ENCODE measurements around the gene PIAS1.
"Not testable (repeated sequence)": the region's sequence is repeated elsewhere in the genome, so short reads cannot be mapped to it uniquely, and the experiment has no call there.

Gene PIAS1

DNA sequence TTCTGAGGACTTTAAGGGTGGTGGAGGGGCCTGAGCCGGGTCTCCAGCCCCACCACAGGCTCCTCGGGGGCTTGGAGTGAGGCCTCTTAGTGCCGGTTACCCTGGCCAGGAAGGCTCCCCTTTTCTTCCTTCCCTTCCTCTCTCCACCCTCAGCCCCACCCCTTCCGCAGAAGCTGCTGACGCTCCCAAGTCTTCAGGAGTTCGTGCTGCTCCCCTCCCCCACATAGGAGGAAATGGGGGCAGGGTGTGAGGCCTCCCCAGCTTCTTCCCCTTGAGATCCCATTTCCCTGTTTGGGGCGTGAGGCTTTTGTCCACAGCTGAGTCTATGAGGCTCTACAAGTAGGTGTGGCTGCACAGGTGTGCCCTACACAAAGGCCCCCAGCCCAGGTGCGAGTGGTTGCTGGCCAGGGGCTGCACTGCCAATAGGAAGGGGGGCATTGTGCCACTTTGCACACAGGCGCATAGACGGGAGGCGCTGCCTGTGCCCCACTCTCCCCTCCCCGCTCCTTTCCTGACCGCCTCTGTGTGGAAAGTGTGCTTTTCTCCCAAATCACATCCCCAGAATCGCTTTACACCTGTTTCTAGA lies 151.9 kb downstream of the PIAS1 start:
- DNase-seq (ENCODE audit: insufficient read length, low spot score) (no peak), FAIRE-seq (no peak)
- no peak for TF ChIP-seq POLR2A (IDR thresholded peaks at IDR 0.05; ENCODE audit: low read depth, low read length)

DNA sequence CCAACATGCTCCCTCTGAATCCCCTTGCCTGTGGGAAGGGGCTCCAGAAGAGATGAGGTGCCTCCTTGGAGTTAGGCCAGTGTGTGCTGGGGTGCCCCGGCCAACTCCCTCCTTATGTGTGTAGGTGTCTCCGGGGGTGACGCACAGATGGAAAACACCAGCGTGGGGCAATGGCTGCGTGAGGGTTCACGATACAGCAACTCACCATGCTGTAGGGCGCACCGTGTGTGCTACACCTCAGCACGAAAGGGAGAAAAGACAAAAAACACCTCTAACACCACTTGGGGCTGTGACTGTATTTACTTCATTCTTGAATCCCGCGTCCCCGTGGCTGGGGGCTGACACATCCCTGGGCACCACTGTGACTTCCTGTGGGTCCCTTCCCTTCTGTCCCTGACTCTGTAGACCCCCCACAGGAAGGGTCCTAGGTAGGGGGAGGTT lies 152.6 kb downstream of the PIAS1 start:
- no peak for DNase-seq (ENCODE audit: insufficient read length, low spot score)
- no peak for FAIRE-seq
- TF ChIP-seq POLR2A (IDR thresholded peaks at IDR 0.05; ENCODE audit: low read depth, low read length): no peak

DNA sequence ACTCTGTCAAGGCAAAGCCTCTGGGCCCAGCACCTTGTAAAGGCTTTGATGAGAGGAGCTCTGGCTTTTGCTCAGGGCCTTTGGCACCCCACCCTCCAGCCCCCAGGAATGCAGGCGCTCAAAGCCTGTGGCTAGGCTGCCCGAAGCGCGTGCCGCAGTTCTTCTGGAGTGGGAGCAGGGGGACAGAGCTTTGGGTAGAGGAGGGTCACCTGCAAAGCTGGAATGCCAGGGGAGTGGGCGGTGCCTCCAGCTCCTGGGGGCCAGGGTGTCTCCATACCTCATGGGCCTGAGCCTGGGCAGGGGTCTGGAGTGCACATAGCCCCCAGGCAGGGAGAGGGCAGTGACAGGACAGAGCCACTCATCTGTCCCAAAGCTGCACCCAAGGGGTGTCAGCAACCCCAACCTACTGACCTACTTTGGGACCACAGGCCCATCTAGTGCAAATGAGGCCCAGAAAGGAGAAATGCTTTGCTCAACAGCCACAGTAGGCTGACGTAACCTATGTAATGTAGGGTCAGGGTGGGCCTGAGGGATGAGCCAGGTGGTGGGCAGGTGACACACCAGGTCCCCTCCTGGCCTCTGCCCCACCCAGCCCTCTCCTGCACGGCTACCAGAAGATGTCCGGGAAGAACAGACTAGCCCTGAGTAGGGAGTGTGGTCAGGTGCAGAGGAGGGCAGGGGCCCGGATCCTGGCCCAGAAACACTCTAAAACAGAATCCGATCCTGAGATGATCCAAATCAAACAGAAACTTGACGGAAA lies 153.2 kb downstream of the PIAS1 start:
- no peak for DNase-seq (ENCODE audit: insufficient read length, low spot score)
- FAIRE-seq: no peak

DNA sequence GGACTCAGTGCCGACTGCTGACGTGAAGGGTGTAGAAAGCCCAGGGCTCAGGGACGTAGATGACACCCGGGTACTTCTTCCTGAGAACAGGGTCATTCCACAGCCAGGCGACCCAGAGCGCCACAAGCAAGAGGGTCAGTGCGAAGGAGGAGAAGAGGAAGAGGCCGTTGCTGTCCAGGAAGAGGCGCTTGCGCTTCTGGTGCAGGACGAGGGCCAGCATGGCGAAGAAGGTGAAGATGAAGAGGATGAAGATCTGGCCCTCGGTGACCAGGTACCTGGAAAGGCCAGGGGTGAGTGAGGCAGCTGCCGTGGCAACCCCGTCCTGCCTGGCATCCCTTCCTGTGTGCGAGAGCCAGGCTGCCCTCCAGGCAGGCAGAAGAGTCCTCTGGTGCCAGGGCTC lies 154.0 kb downstream of the PIAS1 start:
- FAIRE-seq: no peak
- no peak for DNase-seq (ENCODE audit: insufficient read length, low spot score)
- TF ChIP-seq POLR2A (IDR thresholded peaks at IDR 0.05; ENCODE audit: low read depth, low read length): no peak

More for the DNA sequence above, 153.2 kb downstream of the PIAS1 start:
- no peak for TF ChIP-seq POLR2A (IDR thresholded peaks at IDR 0.05; ENCODE audit: low read depth, low read length)

DNA sequence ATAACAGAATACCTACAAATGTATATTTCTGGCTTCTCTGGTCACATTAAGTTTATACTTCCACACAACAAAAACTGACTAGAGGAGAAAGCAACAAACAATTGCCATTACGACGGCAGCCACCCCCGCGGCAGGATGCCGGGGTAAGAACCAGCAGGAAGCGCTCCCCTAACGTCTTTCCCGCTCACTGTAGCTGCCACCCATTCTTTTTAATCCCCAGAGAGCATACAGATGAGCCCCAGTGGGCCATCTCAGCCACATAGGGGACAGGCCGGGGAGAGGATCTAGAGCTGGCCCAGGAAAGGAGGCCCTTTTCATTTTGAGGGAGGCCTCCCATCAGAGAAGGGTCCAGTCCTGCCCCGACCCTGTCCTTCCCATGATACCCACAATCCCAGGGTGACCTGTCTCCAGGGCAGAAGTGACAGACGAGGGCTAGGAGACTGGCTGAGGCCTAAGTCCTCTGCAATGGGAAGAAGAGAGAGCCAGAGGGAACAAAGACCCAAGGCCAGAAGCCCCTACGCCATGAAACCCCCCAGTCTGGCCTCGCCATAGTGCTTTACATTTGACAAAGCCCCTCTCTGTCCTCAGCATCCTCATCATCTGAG lies 154.6 kb downstream of the PIAS1 start:
- no peak for TF ChIP-seq POLR2A (IDR thresholded peaks at IDR 0.05; ENCODE audit: low read depth, low read length)
- FAIRE-seq: no peak
- DNase-seq (ENCODE audit: insufficient read length, low spot score): no peak

DNA sequence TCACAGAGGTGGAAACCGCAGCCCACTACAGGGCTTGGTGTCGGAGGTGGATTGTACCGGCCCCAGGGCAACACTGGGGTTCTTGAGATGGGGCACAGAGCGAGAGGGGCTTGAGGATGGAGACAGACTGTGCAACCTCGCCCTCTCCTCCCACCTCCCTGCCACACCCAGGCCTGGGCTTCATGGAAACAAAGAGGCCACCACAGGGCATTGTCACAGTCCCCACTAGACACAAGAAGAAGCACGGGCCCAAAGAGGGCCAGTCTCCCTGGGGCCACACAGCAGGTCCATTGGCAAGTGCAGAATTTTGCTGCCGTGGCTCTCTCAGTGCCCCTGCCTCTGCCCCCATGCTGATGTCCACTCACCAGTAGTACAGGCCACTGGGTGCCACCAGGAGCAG lies 155.2 kb downstream of the PIAS1 start:
- no peak for TF ChIP-seq POLR2A (IDR thresholded peaks at IDR 0.05; ENCODE audit: low read depth, low read length)
- DNase-seq (ENCODE audit: insufficient read length, low spot score) (no peak), FAIRE-seq (no peak)

DNA sequence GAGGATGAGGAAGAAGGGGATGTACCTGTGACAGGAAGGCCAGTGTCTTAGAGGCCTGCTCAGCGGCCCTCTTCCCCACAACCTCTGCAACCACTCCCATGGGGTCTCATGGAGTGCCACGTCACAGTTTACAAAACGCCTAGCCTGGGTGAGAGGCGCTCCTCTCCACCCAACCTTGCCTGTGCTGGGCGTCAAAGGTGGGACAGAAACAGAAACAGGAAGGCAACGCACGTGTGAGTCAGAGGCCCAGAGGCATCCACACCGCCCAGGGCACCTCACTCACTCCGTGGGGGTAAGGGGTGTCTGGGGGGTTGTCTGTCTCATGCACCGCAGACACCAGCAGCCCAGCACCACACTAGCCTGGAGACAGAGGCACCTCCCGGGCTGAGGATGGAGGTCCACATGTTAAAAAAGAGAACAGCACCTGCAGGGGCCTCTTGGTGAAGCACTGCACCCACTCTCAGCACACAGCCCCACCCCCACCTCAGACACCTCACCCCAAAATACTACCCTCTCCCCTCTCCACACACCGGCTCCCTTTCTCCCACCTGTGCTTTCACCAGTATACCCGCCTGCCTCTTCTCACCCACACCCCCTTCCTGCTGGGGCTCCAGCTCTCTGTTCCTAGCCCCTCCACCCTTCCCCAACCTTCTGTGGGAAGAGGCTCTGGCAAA lies 155.8 kb downstream of the PIAS1 start:
- TF ChIP-seq POLR2A (IDR thresholded peaks at IDR 0.05; ENCODE audit: low read depth, low read length): no peak
- FAIRE-seq (no peak), DNase-seq (ENCODE audit: insufficient read length, low spot score) (no peak)

DNA sequence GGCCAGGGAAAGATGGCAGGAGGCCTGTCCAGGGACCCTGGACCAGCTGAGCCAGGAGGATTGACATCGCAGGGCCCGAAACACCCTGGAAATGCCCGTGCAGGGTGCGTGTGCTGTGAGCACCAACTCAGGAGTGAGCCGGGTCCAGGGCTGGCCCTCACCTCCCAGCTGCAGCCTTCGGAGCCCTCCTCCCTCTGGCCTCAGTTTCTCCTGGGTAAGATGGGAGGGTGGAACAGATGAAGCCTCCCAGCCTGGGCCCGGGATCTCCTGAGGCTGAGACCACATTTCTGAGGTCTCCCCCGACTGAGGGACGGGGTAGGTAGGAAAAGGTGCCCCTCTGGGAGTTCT lies 156.3 kb downstream of the PIAS1 start:
- FAIRE-seq (no peak), DNase-seq (ENCODE audit: insufficient read length, low spot score) (no peak)
- TF ChIP-seq POLR2A (IDR thresholded peaks at IDR 0.05; ENCODE audit: low read depth, low read length): no peak

DNA sequence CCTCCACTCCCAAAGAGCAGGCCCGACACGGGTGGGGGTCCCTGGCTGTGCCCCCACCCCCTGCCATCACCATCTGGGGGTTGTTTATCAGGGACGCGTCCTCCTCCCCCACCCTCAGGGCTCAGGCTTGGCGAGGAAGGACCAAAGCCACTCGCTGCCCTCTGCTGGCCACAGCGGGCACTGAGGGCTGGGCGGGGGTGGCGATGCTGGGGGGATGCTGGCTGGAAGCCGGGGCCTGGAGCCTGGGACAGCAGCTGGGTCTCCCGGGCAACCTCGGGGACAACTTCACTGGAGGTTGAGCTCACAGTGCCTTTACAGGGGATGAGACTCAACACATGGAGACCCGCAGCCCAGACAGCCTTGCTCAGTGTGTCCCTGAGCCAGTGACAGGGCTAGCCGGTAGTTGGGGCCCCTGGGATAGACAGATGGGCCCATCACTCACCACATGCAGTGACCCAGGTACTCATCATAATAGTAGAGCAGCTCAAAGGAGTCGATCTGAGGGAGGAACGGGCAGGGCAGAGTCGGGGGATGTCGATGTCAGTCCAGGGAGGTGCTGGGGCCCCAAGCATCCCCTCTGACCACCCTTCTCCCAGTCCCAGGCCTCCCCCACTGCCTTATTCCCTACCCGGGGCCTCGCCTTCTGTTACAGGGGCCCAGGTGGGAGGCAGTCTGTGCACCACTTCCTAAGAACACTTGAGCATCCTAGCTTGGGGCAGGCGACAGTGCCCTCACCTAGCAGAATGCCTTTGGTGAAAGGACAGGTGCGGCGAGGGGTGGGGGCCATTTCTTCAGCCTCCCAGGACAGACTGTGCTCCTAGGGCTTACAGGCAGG lies 156.9 kb downstream of the PIAS1 start:
- DNase-seq (ENCODE audit: insufficient read length, low spot score) (peak; percentile 26), FAIRE-seq (no peak)
- no peak for TF ChIP-seq POLR2A (IDR thresholded peaks at IDR 0.05; ENCODE audit: low read depth, low read length)

DNA sequence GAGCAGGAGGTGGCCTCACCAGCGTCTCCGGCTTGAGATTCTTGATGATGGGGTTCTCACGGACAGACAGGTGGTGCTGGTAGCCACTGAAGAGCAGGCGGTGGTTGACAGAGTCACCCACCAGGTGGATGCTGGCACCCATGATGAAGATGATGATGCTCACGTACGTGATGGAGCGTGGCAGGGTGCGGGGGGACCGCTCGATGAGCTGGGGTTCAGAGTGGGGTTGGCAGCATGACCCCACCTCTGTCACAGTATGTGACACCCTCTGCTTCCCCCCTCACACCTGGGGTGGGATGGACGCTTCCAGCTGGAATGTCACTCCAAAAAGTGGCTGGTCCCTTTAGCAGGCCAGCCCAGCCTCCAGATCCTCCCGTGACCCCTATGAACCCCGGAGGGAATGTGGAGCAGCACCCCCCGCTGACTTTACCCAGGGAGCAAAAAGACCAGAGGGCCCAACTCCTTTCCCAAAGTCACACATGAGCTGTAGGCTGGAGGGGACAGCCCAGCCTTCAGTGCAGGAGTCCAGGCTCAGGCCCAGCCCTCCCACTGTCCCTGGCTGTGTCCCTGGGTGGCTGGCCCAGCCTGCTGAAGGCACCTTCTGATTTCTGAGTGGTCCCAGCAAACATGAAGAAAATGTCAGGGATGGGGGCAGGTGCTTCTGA lies 157.7 kb downstream of the PIAS1 start:
- no peak for FAIRE-seq
- no peak for TF ChIP-seq POLR2A (IDR thresholded peaks at IDR 0.05; ENCODE audit: low read depth, low read length)

DNA sequence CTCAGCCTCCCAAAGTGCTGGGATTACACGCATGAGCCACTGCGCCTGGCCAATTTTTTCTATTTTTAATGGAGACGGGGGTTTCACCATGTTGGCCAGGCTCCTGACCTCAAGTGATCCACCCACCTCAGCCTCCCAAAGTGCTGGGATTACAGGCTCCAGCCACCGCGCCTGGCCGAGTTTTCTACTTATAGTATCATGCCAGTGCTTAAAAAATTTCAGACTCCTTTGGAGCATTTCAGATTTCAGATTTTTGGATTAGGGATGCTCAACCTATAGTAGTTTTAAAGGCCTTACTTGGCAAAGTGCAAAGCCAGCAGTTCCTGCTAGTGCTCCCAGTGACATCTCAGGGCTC lies 159.4 kb downstream of the PIAS1 start:
- FAIRE-seq; DNase-seq (ENCODE audit: insufficient read length, low spot score): not testable (repeated sequence)

More for the DNA sequence above, 157.7 kb downstream of the PIAS1 start:
- DNase-seq (ENCODE audit: insufficient read length, low spot score): no peak

DNA sequence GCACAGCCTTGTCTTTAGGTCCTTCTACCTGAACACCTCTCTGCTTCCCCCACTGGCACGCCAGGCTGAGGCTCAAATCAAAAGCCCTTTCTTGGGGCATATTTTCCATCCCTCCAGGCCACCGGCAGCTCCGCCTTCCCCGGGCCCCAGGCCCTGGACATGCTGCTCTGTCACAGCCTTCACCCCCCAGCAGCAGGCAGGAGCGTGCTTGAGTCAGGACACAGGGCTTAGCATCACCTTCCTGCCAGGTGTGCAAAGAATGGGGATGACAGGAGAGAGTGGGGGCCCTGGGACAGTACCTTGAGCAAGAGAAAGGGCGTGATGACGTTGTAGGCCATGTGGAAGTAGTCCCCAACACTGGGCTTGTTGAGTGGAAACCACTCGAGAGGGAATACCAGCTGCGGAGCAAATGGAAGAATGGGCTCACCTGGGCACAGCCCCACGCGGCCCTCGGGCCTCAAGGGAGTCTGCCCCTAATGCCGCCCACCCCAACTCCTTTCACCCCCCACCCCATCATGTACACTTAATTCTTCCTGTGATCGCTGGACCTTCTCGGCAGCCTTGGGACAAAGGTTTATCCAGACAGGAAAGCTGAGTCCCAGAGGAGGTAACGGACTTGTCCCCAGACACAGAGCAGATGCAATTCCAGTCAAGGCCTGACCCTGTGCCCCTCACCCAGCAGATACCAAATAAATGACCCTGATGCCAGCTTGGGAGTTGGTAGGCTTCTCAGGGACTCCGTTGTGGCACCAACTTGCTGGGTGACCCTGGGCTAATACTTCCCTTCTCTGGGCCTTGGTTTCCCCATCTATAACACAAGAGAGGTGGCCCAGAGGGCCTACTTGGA lies 160.1 kb downstream of the PIAS1 start:
- no peak for TF ChIP-seq POLR2A (IDR thresholded peaks at IDR 0.05; ENCODE audit: low read depth, low read length)
- FAIRE-seq (no peak), DNase-seq (ENCODE audit: insufficient read length, low spot score) (no peak)

Measured in H54 (cell line).